ENCODE data around the gene SLC27A3.

Gene SLC27A3

DNA sequence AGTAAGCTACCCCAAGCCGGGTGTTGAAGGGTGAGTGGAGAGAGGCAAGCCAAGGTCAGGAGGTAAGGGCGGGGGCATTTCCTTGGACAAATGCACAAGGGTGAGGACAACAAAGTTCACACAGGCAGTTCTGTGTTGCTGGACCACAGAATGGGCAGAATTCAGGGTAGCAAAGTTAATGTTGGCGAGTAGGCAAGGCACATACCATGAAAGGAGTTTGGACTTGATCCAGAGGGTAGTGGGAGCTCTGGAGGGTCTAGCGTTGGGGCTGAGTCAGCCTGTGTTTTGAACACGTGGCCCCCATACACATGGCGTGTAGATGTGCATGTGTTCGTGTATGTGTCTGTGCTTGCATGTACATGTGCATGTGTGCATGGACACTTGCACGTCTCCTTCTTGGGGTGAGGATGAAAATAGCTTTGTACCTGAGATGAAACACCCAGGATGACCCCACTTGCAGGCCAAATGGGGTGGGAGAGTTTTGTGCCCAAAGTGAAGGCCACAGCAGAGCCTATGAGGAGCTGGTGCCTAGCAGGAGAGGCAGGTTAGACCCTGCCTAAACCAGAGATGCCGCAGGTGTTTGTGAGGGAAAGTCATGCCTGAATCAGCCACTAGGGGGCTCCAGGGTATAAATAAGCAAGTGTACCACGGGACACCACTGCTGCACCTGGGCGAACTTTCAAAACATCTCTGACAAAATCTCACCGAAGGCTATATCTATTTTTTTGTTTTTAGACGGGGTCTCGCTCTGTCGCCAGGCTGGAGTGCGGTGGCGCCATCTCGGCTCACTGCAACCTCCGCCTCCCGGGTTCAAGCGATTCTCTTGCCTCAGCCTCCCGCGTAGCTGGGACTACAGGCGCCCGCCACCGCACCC, 21.8 kb downstream of the SLC27A3 start:
- DNase-seq = peak in 36 of 56 donors; percentile 13 to 84 (median 42)

DNA sequence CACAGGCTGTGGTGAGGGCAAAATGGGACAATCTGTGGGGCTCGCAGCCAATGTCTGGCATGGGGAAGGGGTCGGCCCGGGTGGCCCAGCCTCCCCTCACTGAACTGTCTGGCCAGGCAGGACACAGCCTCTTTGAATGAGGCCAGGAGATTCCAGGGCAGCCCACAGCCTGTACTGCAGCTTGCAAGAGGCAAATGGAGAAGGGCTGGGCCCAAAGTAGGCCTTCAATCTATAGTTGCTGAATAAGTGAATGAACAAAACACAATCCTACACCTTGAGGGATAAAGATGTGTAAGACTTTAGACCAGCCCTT, 23.2 kb downstream of the SLC27A3 start:
- DNase-seq = no peak

DNA sequence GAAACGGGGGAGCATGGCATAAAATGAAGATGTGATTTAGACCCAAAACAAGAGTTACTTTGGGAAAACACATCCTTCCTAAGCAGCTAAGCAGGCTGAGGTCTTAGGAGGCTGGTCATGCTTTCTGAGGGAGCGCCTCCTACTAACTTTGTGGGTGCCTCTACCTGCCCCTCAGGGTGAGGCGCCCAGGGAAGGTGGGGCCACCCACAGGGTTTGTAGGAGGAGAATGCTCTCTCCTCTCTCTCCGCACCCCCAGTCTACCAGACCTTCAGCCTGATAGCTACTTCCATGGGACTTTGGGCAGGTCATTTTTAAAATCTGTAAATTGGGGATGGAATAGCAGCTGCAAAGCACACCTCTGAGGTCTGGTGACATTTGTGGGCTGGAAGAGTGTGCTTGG, 23.8 kb downstream of the SLC27A3 start:
- DNase-seq = no peak

DNA sequence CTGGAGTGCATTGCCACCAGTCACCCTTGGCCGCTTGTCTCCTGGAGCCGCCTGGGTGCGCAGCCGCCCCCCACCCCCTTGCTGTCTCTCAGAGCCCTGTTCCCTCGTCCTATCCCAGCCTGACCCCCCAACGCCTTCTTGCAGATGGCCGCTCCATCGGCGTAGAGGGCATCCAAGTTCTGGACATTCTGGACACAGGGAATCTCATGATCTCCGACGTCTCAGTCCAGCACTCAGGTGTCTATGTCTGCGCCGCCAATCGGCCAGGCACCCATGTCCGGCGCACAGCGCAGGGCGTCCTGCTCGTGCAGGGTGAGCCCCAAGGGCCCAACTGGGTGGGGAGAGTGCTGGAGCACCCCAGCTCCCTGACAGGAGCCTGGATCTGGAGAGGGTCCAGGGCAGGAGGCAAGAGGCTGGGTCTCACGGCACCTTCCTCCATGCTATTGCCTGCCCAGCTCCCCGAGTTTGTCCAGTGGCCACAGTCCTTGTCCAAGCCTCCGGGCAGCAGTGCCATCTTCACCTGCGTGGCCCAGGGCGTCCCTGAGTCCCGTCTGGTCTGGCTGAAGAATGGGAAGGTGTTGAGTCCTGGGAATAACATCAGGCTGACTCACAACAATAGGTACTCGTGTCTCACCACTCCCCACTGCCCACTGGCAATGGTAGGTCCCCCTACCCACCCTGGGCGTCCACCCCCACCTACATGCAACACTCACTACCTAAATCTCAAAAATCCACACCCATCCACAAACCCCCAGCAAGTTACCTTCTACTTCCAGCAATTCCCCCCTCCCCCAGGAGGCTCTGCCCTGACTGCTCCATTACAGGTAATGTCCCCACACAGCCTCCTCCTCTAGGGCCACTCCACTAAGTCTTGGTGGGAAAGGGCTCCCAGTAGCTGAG, 24.6 kb downstream of the SLC27A3 start:
- DNase-seq = no peak

DNA sequence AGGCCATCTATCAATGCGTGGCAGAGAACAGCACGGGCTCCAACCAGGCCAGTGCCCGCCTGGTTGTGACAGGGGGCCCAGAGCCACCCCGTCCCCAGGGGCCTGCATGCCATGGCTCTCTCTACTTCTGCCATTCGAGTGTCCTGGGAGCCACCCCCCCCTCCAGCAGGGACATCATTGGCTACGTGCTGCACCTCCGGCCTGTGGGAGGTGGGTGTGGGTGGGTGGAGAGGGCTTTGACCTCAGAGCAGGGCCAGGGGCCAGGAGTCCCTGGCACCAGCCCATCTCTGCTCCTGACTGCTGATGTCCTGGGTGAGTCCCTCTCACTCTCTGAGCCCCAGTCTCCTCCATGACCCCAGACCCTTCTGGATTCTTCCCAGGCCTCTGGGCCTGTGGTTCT, 25.3 kb downstream of the SLC27A3 start:
- DNase-seq = no peak

DNA sequence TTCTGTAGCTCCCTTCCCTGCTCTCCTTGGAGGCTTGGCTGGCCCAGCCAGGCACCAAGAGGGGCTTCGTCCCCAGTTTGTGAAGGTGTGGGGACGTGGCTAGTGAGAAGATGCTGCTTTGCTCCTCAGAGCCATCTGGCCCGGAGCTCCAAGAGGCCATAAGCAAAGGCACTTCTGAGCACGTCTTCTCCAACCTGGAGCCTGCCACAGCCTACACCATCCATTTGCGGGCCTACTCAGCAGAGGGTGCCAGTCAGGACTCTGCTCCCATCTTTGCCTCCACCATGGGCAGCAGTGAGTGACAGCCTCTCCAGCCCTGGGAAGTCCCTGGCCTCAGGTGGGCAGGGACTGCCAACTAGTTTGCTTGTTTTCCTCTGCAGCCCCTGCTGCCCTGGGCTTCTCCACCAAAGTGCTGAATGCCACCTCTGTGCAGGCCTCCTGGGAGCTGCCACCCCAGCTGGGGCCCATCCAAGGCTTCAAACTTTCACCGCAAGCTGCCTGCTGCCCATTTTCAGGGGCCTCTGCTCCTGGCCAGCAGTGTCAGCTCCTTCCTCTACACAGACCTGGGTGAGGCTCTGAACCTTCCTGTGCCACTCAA, 25.9 kb downstream of the SLC27A3 start:
- DNase-seq = no peak

DNA sequence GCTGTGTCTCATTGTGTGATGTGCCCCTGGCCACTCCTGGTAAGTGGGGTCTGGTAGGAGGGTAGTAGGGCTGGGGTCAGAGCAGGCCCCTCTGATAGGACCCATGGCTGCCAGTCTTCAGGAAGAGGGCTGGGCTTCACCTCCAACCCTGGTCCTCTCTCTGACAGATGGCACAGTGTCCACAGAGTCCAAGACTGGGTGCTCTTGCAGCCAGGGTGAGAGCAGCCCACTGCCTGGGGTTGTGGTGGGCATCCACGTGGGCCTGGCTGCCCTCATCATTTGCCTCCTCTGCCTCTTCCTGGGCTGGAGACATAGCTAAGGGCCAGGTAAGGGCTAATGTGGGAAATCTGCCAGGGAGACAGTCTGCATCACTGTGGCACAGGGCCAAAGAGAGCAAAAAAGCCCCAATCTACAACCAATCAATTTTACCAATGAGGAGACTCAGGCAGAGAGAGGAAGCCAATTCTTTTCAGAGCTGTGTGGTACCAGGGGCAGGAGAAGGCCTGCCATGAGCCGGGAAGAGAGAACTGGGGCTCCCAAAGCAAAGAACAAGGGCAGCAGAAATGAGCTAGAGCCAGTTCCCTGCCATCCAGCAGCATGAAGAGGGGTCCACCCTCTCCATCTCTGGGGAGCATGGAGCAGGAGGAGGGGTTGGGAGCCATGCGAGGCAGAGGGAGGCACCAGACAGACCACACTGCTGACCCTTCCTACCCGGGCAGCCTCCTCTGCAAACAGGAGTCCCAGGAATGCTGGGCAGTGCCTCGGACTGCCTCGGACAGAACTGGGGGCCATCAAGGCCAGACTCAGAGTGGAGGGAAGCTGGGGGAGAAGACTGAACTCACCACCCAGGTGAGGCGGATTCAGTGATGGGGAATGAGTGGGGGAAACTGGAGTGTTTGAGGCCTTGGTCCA, 26.8 kb downstream of the SLC27A3 start:
- DNase-seq = no peak

DNA sequence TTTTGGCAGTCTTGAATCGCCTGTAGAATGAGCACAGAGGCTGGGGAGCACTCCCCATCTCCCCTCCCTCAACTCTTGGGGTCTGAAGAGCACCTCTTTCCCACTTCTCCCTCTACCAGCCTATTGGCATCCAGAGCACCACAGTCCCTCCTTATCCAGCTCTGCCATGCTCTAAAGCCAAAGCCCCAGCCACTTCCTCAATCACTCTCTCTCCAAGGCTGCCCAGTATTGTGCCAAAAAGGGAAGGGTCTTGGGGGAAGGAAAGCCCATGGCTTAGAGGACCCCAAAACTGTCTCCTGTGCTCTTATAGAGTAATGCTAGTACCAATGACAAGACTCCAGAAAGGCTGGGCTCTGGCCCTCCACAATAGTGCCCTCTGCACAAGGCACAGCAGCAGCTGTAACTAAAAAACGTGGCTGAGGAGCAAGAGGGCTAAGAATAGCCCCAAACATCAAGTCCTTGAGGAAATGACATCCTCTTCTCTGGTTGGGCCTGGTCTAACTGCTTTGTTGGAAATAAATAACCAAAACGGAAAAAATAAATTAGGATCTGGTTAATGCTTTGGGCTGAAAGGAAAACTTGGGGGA, 28.4 kb downstream of the SLC27A3 start:
- no peak for DNase-seq

DNA sequence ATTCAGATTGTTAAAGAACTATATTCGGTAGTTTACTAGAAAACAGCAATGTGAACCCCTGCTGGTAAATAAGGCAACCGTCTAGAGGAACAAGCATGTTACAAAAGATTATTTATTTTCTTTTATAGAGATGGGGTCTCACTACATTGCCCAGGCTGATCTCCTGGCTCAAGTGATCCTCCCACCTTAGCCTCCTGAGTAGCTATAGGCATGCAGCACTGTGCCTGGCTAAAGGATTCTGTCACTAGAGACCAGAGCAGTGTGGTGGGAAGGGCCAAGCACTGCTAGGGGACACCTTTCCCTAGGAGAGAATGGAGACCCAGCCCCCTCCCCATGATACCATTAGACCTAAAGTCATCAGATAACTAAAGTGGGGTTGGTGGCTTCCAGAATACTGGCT, 28.9 kb downstream of the SLC27A3 start:
- DNase-seq = no peak

DNA sequence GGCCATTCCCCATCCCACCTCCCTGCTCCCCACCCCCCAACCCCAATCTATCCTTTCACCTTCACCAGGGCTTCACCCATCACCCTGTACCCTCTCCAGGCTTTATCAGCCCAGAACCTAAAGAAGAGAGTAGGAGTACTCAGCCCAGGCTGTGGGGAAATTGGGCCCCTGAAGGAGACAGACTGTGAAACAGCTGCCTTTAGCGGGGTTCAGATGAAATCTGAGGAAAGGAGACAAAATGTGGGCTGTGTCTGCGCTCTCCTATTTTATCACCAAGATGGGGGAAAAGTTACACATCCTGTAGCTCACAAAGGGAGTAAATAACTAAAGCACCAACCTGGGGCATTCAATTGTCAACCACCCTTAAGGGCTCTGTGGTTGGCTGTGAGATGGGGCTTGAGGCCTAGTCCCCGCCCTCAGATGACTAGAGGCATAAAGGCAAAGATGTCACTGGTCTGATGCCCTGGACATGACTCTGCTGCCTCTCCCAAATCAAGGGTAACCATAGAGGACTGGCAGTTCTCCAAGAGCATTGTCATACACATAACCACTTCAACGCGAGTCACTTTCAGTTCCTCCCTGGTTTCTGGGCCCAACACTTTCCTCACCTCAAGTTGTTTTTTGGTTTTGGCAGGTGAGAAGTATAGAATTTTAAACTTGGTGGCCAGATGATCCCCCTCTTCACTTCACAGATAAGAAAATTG, 30.0 kb downstream of the SLC27A3 start:
- no peak for DNase-seq

DNA sequence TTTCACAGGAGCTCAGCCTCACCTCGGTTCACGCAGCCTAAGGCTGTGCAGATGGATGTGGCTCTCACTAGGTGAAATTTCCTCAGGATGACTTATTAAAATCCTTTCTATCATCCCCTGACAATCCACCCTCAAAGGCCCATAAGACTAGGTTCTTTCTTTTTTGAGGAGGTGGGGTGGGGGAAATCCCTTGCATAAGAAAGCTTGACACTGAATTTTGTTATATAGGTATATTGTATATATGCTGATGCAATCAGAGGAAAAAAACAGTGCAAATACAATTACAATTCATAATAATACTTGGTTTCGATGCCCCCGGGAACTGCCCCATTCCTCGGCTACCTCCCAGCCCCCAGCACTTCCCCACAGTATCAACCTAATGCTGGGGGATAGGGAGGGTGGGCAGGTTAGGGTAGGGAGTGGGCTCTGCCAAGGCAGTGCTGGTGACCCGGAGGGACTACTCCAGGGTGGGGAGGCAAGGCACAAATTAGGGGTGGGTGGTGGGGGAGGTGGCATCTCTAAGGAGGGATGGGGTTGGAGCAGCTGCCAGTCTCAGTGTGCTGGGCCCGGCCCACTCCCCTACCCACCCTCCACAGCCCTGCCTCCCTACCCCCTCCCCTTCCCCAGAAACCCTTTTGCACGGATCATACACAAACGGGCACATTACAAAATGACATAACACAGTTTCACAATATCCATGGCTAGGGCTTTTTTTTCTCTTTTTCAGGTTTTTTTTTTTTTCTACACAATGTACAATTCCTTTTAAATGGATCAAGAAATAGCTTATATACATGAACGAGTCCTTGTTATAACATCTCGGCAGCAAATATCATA, 30.9 kb downstream of the SLC27A3 start:
- no peak for DNase-seq

DNA sequence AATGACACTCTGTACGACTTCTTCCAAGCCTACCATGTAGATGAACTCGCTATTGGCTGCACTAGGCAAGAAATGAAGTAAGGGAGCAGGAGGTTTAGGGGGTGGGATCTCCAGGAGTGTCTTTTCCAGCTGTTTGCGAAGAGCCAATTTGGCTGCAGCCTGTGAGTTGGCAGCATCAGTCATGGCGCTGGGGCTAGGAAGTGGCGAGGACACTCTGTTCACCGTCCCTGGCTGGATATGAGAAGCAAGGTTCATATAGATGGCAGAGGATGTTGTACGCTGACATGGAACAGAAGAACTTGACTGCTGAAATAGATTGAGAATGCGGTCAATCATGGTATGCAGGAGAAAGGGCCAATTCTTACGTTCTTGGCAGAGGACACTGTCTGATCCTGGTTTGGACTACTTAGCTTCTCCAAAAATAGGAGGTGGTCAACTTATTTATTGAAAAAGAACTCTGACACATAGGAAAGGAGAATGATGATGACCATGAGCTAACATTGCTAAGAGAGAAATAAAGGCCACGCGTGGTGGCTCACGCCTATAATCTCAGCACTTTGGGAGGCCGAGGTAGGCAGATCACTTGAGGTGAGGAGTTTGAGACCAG, 41.2 kb downstream of the SLC27A3 start:
- no peak for DNase-seq

DNA sequence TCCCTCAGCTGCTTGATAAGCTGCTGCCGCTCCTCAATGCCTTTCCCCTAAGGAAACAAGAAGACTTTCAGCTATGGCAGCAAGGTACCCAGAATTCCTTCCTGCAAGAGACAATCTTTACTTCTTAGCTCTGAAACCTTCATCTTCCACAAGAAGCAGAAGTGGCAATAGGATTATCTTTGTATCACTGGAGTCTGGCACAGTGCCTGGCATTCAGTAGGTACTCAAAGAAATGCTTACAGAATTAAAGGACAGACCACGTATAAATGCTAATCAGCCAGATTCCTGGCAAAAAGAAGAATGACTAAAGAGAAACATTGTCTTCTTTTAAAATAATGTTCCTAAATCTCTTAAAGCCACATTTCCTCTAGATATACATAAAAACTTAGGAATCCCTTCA, 43.7 kb downstream of the SLC27A3 start:
- DNase-seq = no peak

DNA sequence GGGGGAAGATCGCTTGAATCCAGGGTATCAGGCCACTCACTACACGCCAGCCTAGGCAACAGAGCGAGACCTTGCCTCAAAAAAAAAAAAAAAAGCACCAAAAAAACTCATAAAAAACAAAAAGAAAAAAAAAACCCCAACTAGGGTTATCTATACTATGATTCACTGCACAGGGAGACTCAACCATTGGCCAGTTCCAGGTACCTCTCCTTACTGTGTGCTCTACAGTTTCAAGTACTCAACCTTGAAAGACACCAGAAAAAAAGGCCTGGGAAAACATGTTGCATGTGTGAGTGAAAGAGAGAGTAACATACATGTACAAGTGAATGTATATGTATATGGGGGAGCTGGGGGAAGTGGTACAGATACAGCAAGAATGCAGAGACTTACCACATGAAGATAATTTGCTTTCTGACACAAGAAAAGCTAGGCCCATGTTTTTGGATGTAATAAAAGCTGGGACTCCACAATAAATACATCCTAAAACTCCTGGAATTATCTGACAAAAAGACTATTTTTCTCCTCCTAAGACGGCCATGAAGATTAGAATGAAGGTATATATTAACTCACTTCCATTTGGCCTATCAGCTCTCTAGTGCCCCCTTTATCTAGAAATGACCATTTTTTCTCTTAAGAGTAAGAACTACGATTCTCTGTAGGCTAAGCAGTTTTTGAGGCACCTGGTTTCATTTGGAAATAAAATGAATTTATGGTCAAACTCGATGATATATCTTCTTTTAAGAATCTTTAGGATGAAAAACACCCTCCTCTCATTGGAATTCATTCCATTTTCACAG, 52.2 kb downstream of the SLC27A3 start:
- no peak for DNase-seq
